SK-N-SH (cell line): ENCODE data around the gene KRT2. TPM values are rescaled to one million over a fixed set of nuclear protein-coding genes. Genes with fewer than 3 reads are reported as not detected.

Experiments
- CTCF ChIA-PET: fragments of 300-600, 350-600 bp; formaldehyde crosslinking; extraction: SDS; loops from one replicate; lab custom pipeline; 2021; lab: Yijun Ruan, JAX
- POLR2A ChIA-PET: fragments of 350-600 bp; sonication (Branson Sonifier 250); formaldehyde crosslinking; extraction: SDS; loops from one replicate; lab custom pipeline; 2020; ENCODE audit warnings: antibody characterized with exemption, inconsistent platforms; lab: Yijun Ruan, JAX
- DNase-seq: peaks from one replicate; pipeline ENCODE4 v3.0.0; 2012
- H2AFZ ChIP-seq: fragments of 200-600 bp; sonication (generic); 2 replicates; pipeline ENCODE4 v1.8.1; 2016; ENCODE audit warnings: antibody characterized with exemption, mild to moderate bottlenecking, low read depth
- H3F3A ChIP-seq: fragments of 200-600 bp; sonication (generic); replicated peaks from 2 replicates; pipeline ENCODE3; 2016; ENCODE audit warnings: antibody characterized with exemption, mild to moderate bottlenecking; ENCODE audit not compliant: insufficient read depth
- H3K27ac ChIP-seq, 2 experiments: fragments of 200-500 bp in 1 of 2; fragments of 200-600 bp in 1 of 2; sonication (Bioruptor generic) in 1 of 2; sonication (generic), shearing (Covaris generic) in 1 of 2; 2 replicates each; pipeline versions ENCODE4 v1.5.1 to v1.6.1; 2014 to 2016; ENCODE audit warnings: low read depth in 2 of 2, inconsistent platforms in 1 of 2, low read length in 1 of 2, mild to moderate bottlenecking in 1 of 2, mixed read lengths in 1 of 2
- H3K27me3 ChIP-seq: fragments of 200-600 bp; sonication (generic), shearing (Covaris generic); 2 replicates; pipeline ENCODE4 v1.6.1; 2016; ENCODE audit warnings: mixed run types; ENCODE audit not compliant: insufficient read depth
- H3K36me3 ChIP-seq, 2 experiments: fragments of 200-500 bp in 1 of 2; fragments of 200-600 bp in 1 of 2; sonication (Bioruptor generic) in 1 of 2; sonication (generic) in 1 of 2; replicated peaks in 1 of 2; 2 replicates each; pipeline versions ENCODE3 to v1.5.1; 2014 to 2016; ENCODE audit warnings: low read length in 1 of 2, mild to moderate bottlenecking in 1 of 2; ENCODE audit not compliant: insufficient read depth in 2 of 2, control insufficient read depth in 1 of 2
- H3K4me1 ChIP-seq, 2 experiments: fragments of 200-500 bp in 1 of 2; fragments of 200-600 bp in 1 of 2; sonication (Bioruptor generic) in 1 of 2; sonication (generic), shearing (Covaris generic) in 1 of 2; 2 replicates each; pipeline versions ENCODE4 v1.5.1 to v1.6.1; 2014 to 2016; ENCODE audit warnings: low read depth in 1 of 2, low read length in 1 of 2, mixed run types in 1 of 2; ENCODE audit not compliant: insufficient read depth in 2 of 2, control insufficient read depth in 1 of 2
- H3K4me2 ChIP-seq: fragments of 200-600 bp; sonication (generic), shearing (Covaris generic); 2 replicates; pipeline ENCODE4 v1.6.1; 2017; ENCODE audit warnings: mixed run types
- H3K4me3 ChIP-seq, 2 experiments: fragments of 200-500 bp in 1 of 2; fragments of 200-600 bp in 1 of 2; sonication (Bioruptor generic) in 1 of 2; sonication (generic), shearing (Covaris generic) in 1 of 2; 2 replicates each; pipeline versions ENCODE4 v1.5.1 to v1.8.1; 2014 to 2016; ENCODE audit warnings: low read depth in 2 of 2, inconsistent platforms in 1 of 2, low read length in 1 of 2, mild to moderate bottlenecking in 1 of 2, mixed read lengths in 1 of 2, moderate library complexity in 1 of 2
- H3K79me2 ChIP-seq: fragments of 200-600 bp; sonication (generic); 2 replicates; pipeline ENCODE4 v1.8.1; 2017; ENCODE audit warnings: mild to moderate bottlenecking; ENCODE audit not compliant: insufficient read depth
- H3K9ac ChIP-seq: fragments of 200-600 bp; sonication (generic); 2 replicates; pipeline ENCODE4 v1.6.1; 2017; ENCODE audit warnings: mixed run types
- H3K9me2 ChIP-seq: fragments of 200-600 bp; sonication (generic); 2 replicates; pipeline ENCODE4 v1.6.1; 2017; ENCODE audit warnings: mixed run types
- H3K9me3 ChIP-seq: fragments of 200-600 bp; sonication (generic); 2 replicates; pipeline ENCODE4 v1.6.1; 2017; ENCODE audit warnings: mixed run types, mild to moderate bottlenecking, moderate library complexity
- H4K20me1 ChIP-seq: fragments of 200-600 bp; sonication (generic); 2 replicates; pipeline ENCODE4 v1.6.1; 2017; ENCODE audit warnings: mild to moderate bottlenecking, mixed run types; ENCODE audit not compliant: insufficient read depth
- CHD2 ChIP-seq: fragments of 150-350 bp; IDR thresholded peaks from 2 replicates; pipeline ENCODE4 v1.6.1; 2018; ENCODE audit warnings: low read length; ENCODE audit not compliant: partially characterized antibody
- EZH2phosphoT487 ChIP-seq: fragments of 200-600 bp; sonication (generic); IDR thresholded peaks from 2 replicates; pipeline ENCODE4 v1.6.1; 2017; ENCODE audit warnings: low read depth, mixed run types, mild to moderate bottlenecking, antibody characterized with exemption, moderate library complexity, borderline replicate concordance
- FOXM1 ChIP-seq: IDR thresholded peaks from 2 replicates; pipeline ENCODE4 v1.4.0; 2012; ENCODE audit warnings: low read depth, mild to moderate bottlenecking
- IRF3 ChIP-seq: fragments of 150-350 bp; IDR thresholded peaks from 2 replicates; pipeline ENCODE4 v1.6.1; 2016; ENCODE audit warnings: mild to moderate bottlenecking, low read depth, low read length
- JUND ChIP-seq: IDR thresholded peaks from 2 replicates; pipeline ENCODE4 v1.4.0; 2012
- MAX ChIP-seq: IDR thresholded peaks from 2 replicates; pipeline ENCODE4 v1.4.0; 2012; ENCODE audit warnings: low read depth
- MEF2A ChIP-seq: IDR thresholded peaks from 2 replicates; pipeline ENCODE4 v1.4.0; 2012; ENCODE audit warnings: low read depth, borderline replicate concordance
- MXI1 ChIP-seq: IDR thresholded peaks from 2 replicates; pipeline ENCODE4 v1.6.1; 2012; ENCODE audit warnings: mild to moderate bottlenecking, low read depth, low read length, improper control_type of control experiment
- NFIC ChIP-seq: IDR thresholded peaks from 2 replicates; pipeline ENCODE4 v1.4.0; 2012; ENCODE audit warnings: borderline replicate concordance
- NRF1 ChIP-seq: IDR thresholded peaks from 2 replicates; pipeline ENCODE4 v1.6.1; 2012; ENCODE audit warnings: low read depth, mild to moderate bottlenecking, low read length
- RCOR1 ChIP-seq: fragments of 150-350 bp; IDR thresholded peaks from 2 replicates; pipeline ENCODE4 v1.6.1; 2017; ENCODE audit warnings: antibody characterized with exemption, low read length
- REST ChIP-seq: IDR thresholded peaks from 2 replicates; pipeline ENCODE4 v1.6.1; 2012; ENCODE audit warnings: mild to moderate bottlenecking, low read depth, low read length, moderate library complexity
- RXRA ChIP-seq: IDR thresholded peaks from 2 replicates; pipeline ENCODE4 v1.4.0; 2012; ENCODE audit warnings: low read depth, mild to moderate bottlenecking, borderline replicate concordance
- SIN3A ChIP-seq: IDR thresholded peaks from 2 replicates; pipeline ENCODE4 v1.6.1; 2012; ENCODE audit warnings: low read depth, mild to moderate bottlenecking, low read length, moderate library complexity, borderline replicate concordance
- SMC3 ChIP-seq: IDR thresholded peaks from 2 replicates; pipeline ENCODE4 v1.6.1; 2012; ENCODE audit warnings: low read depth, low read length, improper control_type of control experiment
- TCF12 ChIP-seq: IDR thresholded peaks from 2 replicates; pipeline ENCODE4 v1.4.0; 2012
- TEAD4 ChIP-seq: IDR thresholded peaks from 2 replicates; pipeline ENCODE4 v1.4.0; 2012; ENCODE audit warnings: mild to moderate bottlenecking, borderline replicate concordance; ENCODE audit not compliant: insufficient read depth
- USF2 ChIP-seq: fragments of 150-350 bp; IDR thresholded peaks from 2 replicates; pipeline ENCODE4 v1.6.1; 2017; ENCODE audit warnings: antibody characterized with exemption, low read length, low read depth, borderline replicate concordance
- ZBTB33 ChIP-seq: IDR thresholded peaks from 2 replicates; pipeline ENCODE4 v1.4.0; 2012; ENCODE audit warnings: low read depth, borderline replicate concordance
- WGBS: methylation state at CpG from one replicate; pipeline ENCODE4 v1.1.6; 2017; ENCODE audit warnings: low lambda C conversion rate; 5-methylcytosine and 5-hydroxymethylcytosine counted together
- polyA plus RNA-seq, 3 experiments: library from polyadenylated mRNA; depleted of rRNA; stranded (reverse); fragments of >200 nt; gene quantifications; 2 replicates each; pipeline ENCODE4 v1.2.3, GENCODE V29; 2012

Gene KRT2
- polyA plus RNA-seq, 1 of the 3 experiments (the other 2 are of a cell fraction), result not detected

GRCh38 chr12:52618866-52619265, 33.1 kb downstream of the KRT2 start:
- Histone ChIP-seq H3F3A (no peaks in the 10 kb centered on the region), H3K27ac (no peak overlapping the region), H3K27me3 (peaks cover 52% of the 10 kb centered on the region; the same call in 1 of the 2 replicates), H3K36me3 (no peaks in the 10 kb centered on the region), H2AFZ (no peak overlapping the region), H3K4me3 (no peak overlapping the region), H3K9me2 (no peaks in the 10 kb centered on the region), H4K20me1 (no peaks in the 10 kb centered on the region), H3K79me2 (no peaks in the 10 kb centered on the region), H3K4me1 (no peaks in the 10 kb centered on the region), H3K9ac (no peak overlapping the region), H3K4me2 (no peak overlapping the region), H3K9me3 (no peaks in the 10 kb centered on the region)
- ChIA-PET CTCF (interaction anchor here (0.9 kb wide), 1 partner anchor 247 kb away, joined by 3 read pairs; no protein-coding TSS in a partner anchor), POLR2A (no interaction called here)
- DNase-seq, result no peak
- WGBS, result 19% methylated on average over 2 of the region's 2 CpGs
- TF ChIP-seq ZBTB33, result no peak
- no peak for TF ChIP-seq IRF3
- no peak for TF ChIP-seq MEF2A
- no peak for TF ChIP-seq EZH2phosphoT487
- TF ChIP-seq NFIC, result no peak
- no peak for TF ChIP-seq CHD2
- TF ChIP-seq SMC3, result no peak
- no peak for TF ChIP-seq SIN3A
- no peak for TF ChIP-seq RXRA
- no peak for TF ChIP-seq TEAD4
- TF ChIP-seq FOXM1, result no peak
- no peak for TF ChIP-seq RCOR1
- no peak for TF ChIP-seq REST
- TF ChIP-seq USF2, result no peak
- no peak for TF ChIP-seq NRF1
- TF ChIP-seq JUND, result no peak
- no peak for TF ChIP-seq TCF12
- TF ChIP-seq MXI1, result no peak
- no peak for TF ChIP-seq MAX
